ENCODE measurements around the gene RPTN.

DNA sequence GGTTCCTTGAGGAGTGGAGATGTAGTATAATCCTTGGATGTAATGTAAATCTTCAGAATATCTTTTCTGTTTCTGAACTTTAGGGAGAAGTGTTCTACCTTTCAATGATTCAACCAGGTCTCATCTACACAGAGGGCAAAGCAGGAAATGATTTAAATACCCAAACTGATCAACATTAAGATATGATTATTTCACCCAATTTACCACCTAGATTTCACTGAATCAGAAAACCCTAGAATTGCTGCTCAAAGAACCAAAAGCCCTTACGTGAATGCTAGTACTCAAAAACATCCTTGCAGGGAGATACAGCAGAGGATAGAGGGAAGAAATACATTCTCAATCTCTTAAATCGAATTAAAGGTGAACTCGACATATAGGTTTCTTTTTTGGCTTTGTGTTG is 5.0 kb downstream of the RPTN start:
- TF ChIP-seq, protein P1, sequence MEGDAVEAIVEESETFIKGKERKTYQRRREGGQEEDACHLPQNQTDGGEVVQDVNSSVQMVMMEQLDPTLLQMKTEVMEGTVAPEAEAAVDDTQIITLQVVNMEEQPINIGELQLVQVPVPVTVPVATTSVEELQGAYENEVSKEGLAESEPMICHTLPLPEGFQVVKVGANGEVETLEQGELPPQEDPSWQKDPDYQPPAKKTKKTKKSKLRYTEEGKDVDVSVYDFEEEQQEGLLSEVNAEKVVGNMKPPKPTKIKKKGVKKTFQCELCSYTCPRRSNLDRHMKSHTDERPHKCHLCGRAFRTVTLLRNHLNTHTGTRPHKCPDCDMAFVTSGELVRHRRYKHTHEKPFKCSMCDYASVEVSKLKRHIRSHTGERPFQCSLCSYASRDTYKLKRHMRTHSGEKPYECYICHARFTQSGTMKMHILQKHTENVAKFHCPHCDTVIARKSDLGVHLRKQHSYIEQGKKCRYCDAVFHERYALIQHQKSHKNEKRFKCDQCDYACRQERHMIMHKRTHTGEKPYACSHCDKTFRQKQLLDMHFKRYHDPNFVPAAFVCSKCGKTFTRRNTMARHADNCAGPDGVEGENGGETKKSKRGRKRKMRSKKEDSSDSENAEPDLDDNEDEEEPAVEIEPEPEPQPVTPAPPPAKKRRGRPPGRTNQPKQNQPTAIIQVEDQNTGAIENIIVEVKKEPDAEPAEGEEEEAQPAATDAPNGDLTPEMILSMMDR (IDR thresholded peaks at IDR 0.05), result no peak
- no peak for TF ChIP-seq POLR2A (IDR thresholded peaks at IDR 0.05)

All from right lobe of liver (tissue), 4 donors.